A673 (cell line): ENCODE results near the gene MTHFD1. TPM values are rescaled to one million over a fixed set of nuclear protein-coding genes. Genes with fewer than 3 reads are reported as not detected.

Experiments used
- BruUV-seq: library from RNA; stranded (reverse); fragments of 400-500 nt; replicated peaks from 2 replicates; lab custom pipeline; 2021; lab: Mats Ljungman, UMichigan
- CTCF ChIA-PET: fragments of 300-600 bp; sonication (Branson Sonifier 250); formaldehyde crosslinking; loops from one replicate; lab custom pipeline; 2022; ENCODE audit warnings: antibody characterized with exemption; lab: Charles Lee
- POLR2A ChIA-PET: fragments of 300-600 bp; sonication (Branson Sonifier 250); formaldehyde crosslinking; loops from one replicate; lab custom pipeline; 2022; ENCODE audit warnings: antibody characterized with exemption; ENCODE audit not compliant: low non-redundant PET; lab: Charles Lee
- DNase-seq: peaks from one replicate; pipeline ENCODE4 v3.0.0-alpha.2; 2015; ENCODE audit warnings: low spot score
- H3K27ac ChIP-seq: fragments of 200-600 bp; sonication (generic); 2 replicates; pipeline ENCODE4 v1.5.1; 2016; ENCODE audit warnings: mixed run types, low read depth, mild to moderate bottlenecking, mixed read lengths, antibody characterized with exemption, low read length; ENCODE audit not compliant: poor library complexity, severe bottlenecking
- H3K27me3 ChIP-seq: fragments of 200-600 bp; sonication (generic); replicated peaks from 2 replicates; pipeline ENCODE4 v1.6.1; 2017; ENCODE audit warnings: mixed run types, low read depth, mild to moderate bottlenecking, mixed read lengths, antibody characterized with exemption, low read length; ENCODE audit not compliant: insufficient read depth, poor library complexity
- H3K36me3 ChIP-seq: fragments of 200-600 bp; sonication (generic); 2 replicates; pipeline ENCODE4 v1.6.1; 2016; ENCODE audit warnings: mixed run types, mild to moderate bottlenecking, mixed read lengths, antibody characterized with exemption, low read length; ENCODE audit not compliant: insufficient read depth, poor library complexity, severe bottlenecking
- H3K4me1 ChIP-seq: fragments of 200-600 bp; sonication (generic); 2 replicates; pipeline ENCODE4 v1.6.1; 2017; ENCODE audit warnings: mixed run types, mild to moderate bottlenecking, mixed read lengths, antibody characterized with exemption, low read length; ENCODE audit not compliant: insufficient read depth, poor library complexity, severe bottlenecking
- H3K4me3 ChIP-seq: fragments of 200-600 bp; sonication (generic); 2 replicates; pipeline ENCODE4 v1.5.1; 2016; ENCODE audit warnings: low read depth, mixed run types, mild to moderate bottlenecking, mixed read lengths, low read length; ENCODE audit not compliant: poor library complexity, severe bottlenecking
- H3K9me3 ChIP-seq: fragments of 200-600 bp; sonication (generic); 2 replicates; pipeline ENCODE4 v1.6.1; 2016; ENCODE audit warnings: mixed run types, low read depth, mild to moderate bottlenecking, mixed read lengths, antibody characterized with exemption, low read length; ENCODE audit not compliant: poor library complexity, severe bottlenecking
- EZH2 ChIP-seq: fragments of 200-600 bp; sonication (generic); IDR thresholded peaks from 2 replicates; pipeline ENCODE4 v1.6.1; 2017; ENCODE audit warnings: borderline replicate concordance, low read depth, mild to moderate bottlenecking, mixed read lengths, antibody characterized with exemption, low read length; ENCODE audit not compliant: poor library complexity, severe bottlenecking
- intact Hi-C: fragments of 100-400 bp; cut with micrococcal nuclease; formaldehyde crosslinking; loops from one replicate; pipeline ENCODE4 v1.10.0; 2022; ENCODE audit not compliant: unreplicated experiment
- total RNA-seq: library from RNA; stranded (reverse); gene quantifications from 2 replicates; pipeline ENCODE4 v1.2.3, GENCODE V29; 2021
- TF ChIP-seq, protein P1 (sequence below): fragments of 300-800, 200-600 bp; sonication (generic); conservative IDR thresholded peaks from 2 replicates; pipeline ENCODE4 v1.5.1; 2017; ENCODE audit warnings: low read depth, mild to moderate bottlenecking, antibody characterized with exemption, low read length, moderate library complexity, mixed read lengths

Gene MTHFD1
- total RNA-seq, 1 experiment from 2014 or later: 293 TPM

DNA sequence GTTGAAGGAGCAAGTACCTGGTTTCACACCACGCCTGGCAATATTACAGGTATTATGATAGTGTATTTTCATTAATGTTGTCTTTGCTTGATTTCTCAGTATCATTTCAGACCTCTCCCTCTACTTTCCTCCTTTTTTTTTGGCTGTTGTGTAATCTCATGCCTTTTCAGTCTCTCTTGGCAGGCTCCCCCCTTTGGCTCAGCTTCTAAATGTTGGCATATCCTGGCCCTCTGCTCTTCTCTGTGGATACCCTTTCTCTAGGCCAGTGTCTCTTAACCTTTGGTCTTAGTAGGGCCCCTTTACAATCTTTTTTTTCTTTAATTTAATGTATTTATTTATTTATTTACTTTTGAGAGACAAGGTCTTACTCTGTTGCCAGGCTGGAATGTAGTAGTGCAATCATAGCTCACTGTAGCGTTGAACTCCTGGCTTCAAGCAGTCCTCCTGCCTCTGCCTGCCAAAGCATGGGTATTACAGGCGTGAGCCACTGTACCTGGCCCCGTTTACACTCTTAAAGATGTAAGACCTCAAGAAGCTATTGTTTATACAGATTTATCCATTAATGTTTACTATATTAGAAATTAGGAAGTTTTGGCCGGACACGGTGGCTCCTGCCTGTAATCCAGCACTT lies 12.8 kb downstream of the MTHFD1 start:
- H3K9me3 ChIP-seq: no peaks in the 10 kb centered on the region
- no peak overlapping the region for H3K4me3 ChIP-seq
- intact Hi-C loops: no loop called here
- ChIA-PET POLR2A (interaction anchor here (0.7 kb wide), 1 partner anchor 62 kb away, joined by 3 read pairs; no protein-coding TSS in a partner anchor), CTCF (no interaction called here)
- TF ChIP-seq, protein P1, sequence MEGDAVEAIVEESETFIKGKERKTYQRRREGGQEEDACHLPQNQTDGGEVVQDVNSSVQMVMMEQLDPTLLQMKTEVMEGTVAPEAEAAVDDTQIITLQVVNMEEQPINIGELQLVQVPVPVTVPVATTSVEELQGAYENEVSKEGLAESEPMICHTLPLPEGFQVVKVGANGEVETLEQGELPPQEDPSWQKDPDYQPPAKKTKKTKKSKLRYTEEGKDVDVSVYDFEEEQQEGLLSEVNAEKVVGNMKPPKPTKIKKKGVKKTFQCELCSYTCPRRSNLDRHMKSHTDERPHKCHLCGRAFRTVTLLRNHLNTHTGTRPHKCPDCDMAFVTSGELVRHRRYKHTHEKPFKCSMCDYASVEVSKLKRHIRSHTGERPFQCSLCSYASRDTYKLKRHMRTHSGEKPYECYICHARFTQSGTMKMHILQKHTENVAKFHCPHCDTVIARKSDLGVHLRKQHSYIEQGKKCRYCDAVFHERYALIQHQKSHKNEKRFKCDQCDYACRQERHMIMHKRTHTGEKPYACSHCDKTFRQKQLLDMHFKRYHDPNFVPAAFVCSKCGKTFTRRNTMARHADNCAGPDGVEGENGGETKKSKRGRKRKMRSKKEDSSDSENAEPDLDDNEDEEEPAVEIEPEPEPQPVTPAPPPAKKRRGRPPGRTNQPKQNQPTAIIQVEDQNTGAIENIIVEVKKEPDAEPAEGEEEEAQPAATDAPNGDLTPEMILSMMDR: no peak
- TF ChIP-seq EZH2: no peak
- no peak overlapping the region for H3K27ac ChIP-seq
- peaks cover 31% of the 10 kb centered on the region for H3K36me3 ChIP-seq
- no peak for DNase-seq
- H3K4me1 ChIP-seq: no peaks in the 10 kb centered on the region
- BruUV-seq: no TSS peak
- no peaks in the 10 kb centered on the region for H3K27me3 ChIP-seq

DNA sequence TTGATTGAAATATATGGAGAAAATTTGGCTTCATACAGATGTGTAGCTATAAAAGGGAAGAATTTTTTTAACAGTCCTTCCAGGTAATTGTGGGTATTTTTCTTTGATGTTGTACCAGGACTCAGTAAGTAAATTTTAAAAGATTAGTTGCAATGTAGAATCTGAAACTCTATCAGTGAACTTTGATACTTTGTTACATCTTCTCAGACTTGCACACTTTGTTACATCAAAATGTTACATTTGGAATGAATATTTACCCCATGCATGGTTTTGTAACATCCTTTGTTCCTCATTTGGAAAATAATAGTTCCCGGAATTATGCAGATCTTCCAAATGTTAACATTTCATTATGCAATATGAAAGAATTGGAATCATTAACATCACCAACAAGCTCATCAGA lies 13.8 kb downstream of the MTHFD1 start:
- no peak for DNase-seq
- ChIA-PET POLR2A (no interaction called here), CTCF (no interaction called here)
- TF ChIP-seq EZH2: no peak
- TF ChIP-seq, protein P1: no peak
- Histone ChIP-seq H3K27me3 (no peaks in the 10 kb centered on the region), H3K4me3 (no peak overlapping the region), H3K27ac (no peak overlapping the region), H3K9me3 (no peaks in the 10 kb centered on the region), H3K4me1 (no peaks in the 10 kb centered on the region), H3K36me3 (peaks cover 31% of the 10 kb centered on the region)
- intact Hi-C loops: no loop called here
- BruUV-seq: no TSS peak

DNA sequence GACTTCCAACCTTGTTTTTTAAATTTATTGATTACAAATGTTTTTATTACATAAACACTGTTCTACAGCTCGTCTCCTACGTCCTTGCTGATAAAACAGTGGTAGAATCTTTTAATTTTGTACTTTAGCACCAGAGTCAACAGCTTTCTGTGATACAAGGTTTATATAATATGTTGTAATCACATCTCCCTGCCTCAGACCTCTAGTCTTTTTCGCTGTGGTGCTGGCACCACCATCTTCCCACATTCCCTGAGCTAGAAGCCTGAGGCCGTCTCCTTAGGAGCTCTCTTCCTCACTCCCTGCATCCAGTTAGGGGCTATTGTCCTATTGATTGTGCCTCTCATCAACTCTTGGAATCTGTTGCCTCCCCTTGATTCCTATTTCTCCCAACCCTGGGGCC lies 17.1 kb downstream of the MTHFD1 start:
- BruUV-seq: no TSS peak
- CTCF ChIA-PET: no interaction called here
- H3K4me3 ChIP-seq: no peak overlapping the region
- intact Hi-C loops: no loop called here
- POLR2A ChIA-PET: no interaction called here
- H3K9me3 ChIP-seq: no peaks in the 10 kb centered on the region
- peaks cover 38% of the 10 kb centered on the region for H3K36me3 ChIP-seq
- no peak for DNase-seq
- no peaks in the 10 kb centered on the region for H3K27me3 ChIP-seq
- H3K27ac ChIP-seq: no peak overlapping the region
- no peaks in the 10 kb centered on the region for H3K4me1 ChIP-seq
- TF ChIP-seq, protein P1: no peak
- TF ChIP-seq EZH2: no peak
